H9 (cell line): ENCODE data around the gene HOGA1. TPM values are rescaled to one million over a fixed set of nuclear protein-coding genes. Genes with fewer than 3 reads are reported as not detected.

Experiments
- DNase-seq: peaks from one replicate; pipeline ENCODE4 v3.0.0-alpha.2; 2017
- H2AFZ ChIP-seq: one replicate; pipeline ENCODE4 v1.6.1; 2013; ENCODE audit warnings: mild to moderate bottlenecking, low read length, control low read depth, moderate library complexity
- H2AK5ac ChIP-seq: 2 replicates; pipeline ENCODE4 v1.6.1; 2013; ENCODE audit warnings: low read length, control low read depth, mixed read lengths; ENCODE audit not compliant: insufficient read length
- H2BK120ac ChIP-seq: one replicate; pipeline ENCODE4 v1.6.1; 2013; ENCODE audit warnings: low read depth, mild to moderate bottlenecking, low read length, control low read depth, inconsistent platforms; ENCODE audit not compliant: poor library complexity, severe bottlenecking
- H2BK12ac ChIP-seq: 2 replicates; pipeline ENCODE4 v1.6.1; 2013; ENCODE audit warnings: low read length, control low read depth, mixed read lengths, low read depth; ENCODE audit not compliant: insufficient read length
- H2BK15ac ChIP-seq: 2 replicates; pipeline ENCODE4 v1.6.1; 2013; ENCODE audit warnings: low read depth, low read length, control low read depth
- H2BK20ac ChIP-seq: one replicate; pipeline ENCODE4 v1.6.1; 2013; ENCODE audit warnings: low read depth, mild to moderate bottlenecking, low read length, control low read depth, inconsistent platforms; ENCODE audit not compliant: poor library complexity, severe bottlenecking
- H2BK5ac ChIP-seq: 2 replicates; pipeline ENCODE4 v1.6.1; 2013; ENCODE audit warnings: low read length, control low read depth, mixed read lengths; ENCODE audit not compliant: insufficient read length
- H3K14ac ChIP-seq: 2 replicates; pipeline ENCODE4 v1.6.1; 2013; ENCODE audit warnings: low read length, control low read depth; ENCODE audit not compliant: insufficient read depth
- H3K18ac ChIP-seq: 2 replicates; pipeline ENCODE4 v1.6.1; 2013; ENCODE audit warnings: low read depth, mild to moderate bottlenecking, mixed read lengths, low read length, control low read depth; ENCODE audit not compliant: insufficient read length
- H3K23ac ChIP-seq: 2 replicates; pipeline ENCODE4 v1.6.1; 2013; ENCODE audit warnings: low read length, control low read depth, mixed read lengths, low read depth; ENCODE audit not compliant: insufficient read length
- H3K23me2 ChIP-seq: 2 replicates; pipeline ENCODE4 v1.6.1; 2013; ENCODE audit warnings: low read depth, mild to moderate bottlenecking, mixed read lengths, low read length, control low read depth; ENCODE audit not compliant: insufficient read length, poor library complexity, severe bottlenecking
- H3K27ac ChIP-seq: 2 replicates; pipeline ENCODE4 v1.5.1; 2013; ENCODE audit warnings: low read length, control low read depth, mixed read lengths, low read depth; ENCODE audit not compliant: insufficient read length
- H3K27me3 ChIP-seq: 2 replicates; pipeline ENCODE4 v1.6.1; 2013; ENCODE audit warnings: low read length, control low read depth, inconsistent platforms; ENCODE audit not compliant: insufficient read depth
- H3K4ac ChIP-seq: 2 replicates; pipeline ENCODE4 v1.6.1; 2013; ENCODE audit warnings: low read depth, mild to moderate bottlenecking, control low read depth, inconsistent platforms, low read length, moderate library complexity
- H3K4me1 ChIP-seq: 2 replicates; pipeline ENCODE4 v1.6.1; 2013; ENCODE audit warnings: low read length, control low read depth, inconsistent platforms; ENCODE audit not compliant: insufficient read depth
- H3K4me2 ChIP-seq: 2 replicates; pipeline ENCODE4 v1.6.1; 2013; ENCODE audit warnings: low read length, control low read depth, mixed read lengths; ENCODE audit not compliant: insufficient read length, insufficient read depth
- H3K56ac ChIP-seq: 2 replicates; pipeline ENCODE4 v1.6.1; 2013; ENCODE audit warnings: low read depth, mild to moderate bottlenecking, mixed read lengths, low read length, control low read depth; ENCODE audit not compliant: insufficient read length
- H3K79me1 ChIP-seq: 2 replicates; pipeline ENCODE4 v1.6.1; 2013; ENCODE audit warnings: low read depth, mild to moderate bottlenecking, moderate library complexity, low read length, control low read depth, inconsistent platforms; ENCODE audit not compliant: insufficient read depth, poor library complexity, severe bottlenecking
- H3K79me2 ChIP-seq: 2 replicates; pipeline ENCODE4 v1.6.1; 2013; ENCODE audit warnings: low read length, control low read depth, inconsistent platforms; ENCODE audit not compliant: insufficient read depth
- H3K9ac ChIP-seq: 2 replicates; pipeline ENCODE4 v1.6.1; 2013; ENCODE audit warnings: low read length, control low read depth, mixed read lengths; ENCODE audit not compliant: insufficient read length; ENCODE audit errors: extremely low read depth
- H3K9me3 ChIP-seq: one replicate; pipeline ENCODE4 v1.6.1; 2013; ENCODE audit warnings: low read depth, low read length, inconsistent platforms; ENCODE audit not compliant: control insufficient read depth
- H3T11ph ChIP-seq: one replicate; pipeline ENCODE4 v1.6.1; 2013; ENCODE audit warnings: mild to moderate bottlenecking, low read length, control low read depth, inconsistent platforms
- H4K20me1 ChIP-seq: one replicate; pipeline ENCODE4 v1.6.1; 2013; ENCODE audit not compliant: control insufficient read depth, insufficient read length, insufficient read depth
- H4K5ac ChIP-seq: 2 replicates; pipeline ENCODE4 v1.6.1; 2013; ENCODE audit warnings: low read depth, mild to moderate bottlenecking, mixed read lengths, low read length, control low read depth; ENCODE audit not compliant: insufficient read length
- H4K8ac ChIP-seq: replicated peaks from 2 replicates; pipeline ENCODE4 v1.6.1; 2013; ENCODE audit warnings: low read length, control low read depth, mixed read lengths, low read depth; ENCODE audit not compliant: insufficient read length
- H4K91ac ChIP-seq: 2 replicates; pipeline ENCODE4 v1.6.1; 2013; ENCODE audit warnings: low read depth, mild to moderate bottlenecking, moderate library complexity, mixed read lengths, low read length, control low read depth; ENCODE audit not compliant: insufficient read length
- H3K27ac Mint-ChIP-seq, 3 experiments: 2 replicates in 2 of 3; 3 replicates in 1 of 3; pipeline ENCODE4 v1.8.0; 2020 to 2021; ENCODE audit warnings: mixed read lengths in 3 of 3, mild to moderate bottlenecking in 1 of 3, moderate library complexity in 1 of 3
- H3K27me3 Mint-ChIP-seq: 2 replicates; pipeline ENCODE4 v1.8.0; 2021; ENCODE audit warnings: low read depth, mild to moderate bottlenecking, moderate library complexity, mixed read lengths
- H3K36me3 Mint-ChIP-seq, 3 experiments: 2 replicates in 2 of 3; 3 replicates in 1 of 3; pipeline ENCODE4 v1.8.0; 2020 to 2021; ENCODE audit warnings: low read depth in 3 of 3, mixed read lengths in 3 of 3; ENCODE audit not compliant: insufficient read depth in 1 of 3
- H3K4me1 Mint-ChIP-seq, 2 experiments: 2 replicates each; pipeline ENCODE4 v1.8.0; 2020; ENCODE audit warnings: mixed read lengths in 2 of 2
- H3K4me3 Mint-ChIP-seq, 2 experiments: 2 replicates in 1 of 2; 3 replicates in 1 of 2; pipeline ENCODE4 v1.8.0; 2020 to 2021; ENCODE audit warnings: mild to moderate bottlenecking in 2 of 2, mixed read lengths in 2 of 2, moderate library complexity in 1 of 2
- H3K9me3 Mint-ChIP-seq, 2 experiments: 2 replicates in 1 of 2; 3 replicates in 1 of 2; pipeline ENCODE4 v1.8.0; 2020; ENCODE audit warnings: mild to moderate bottlenecking in 2 of 2, mixed read lengths in 2 of 2, moderate library complexity in 1 of 2
- WGBS: extraction: QIAGEN DNeasy Blood & Tissue Kit; methylation state at CpG from one replicate; pipeline ENCODE4 v1.1.7; 2013; ENCODE audit warnings: missing lambda C conversion rate, low lambda C conversion rate, mixed read lengths; ENCODE audit not compliant: insufficient read length; ENCODE audit errors: extremely low coverage; 5-methylcytosine and 5-hydroxymethylcytosine counted together
- total RNA-seq: library from RNA; stranded (reverse); gene quantifications from 2 replicates; pipeline ENCODE4 v1.2.1, GENCODE V29; 2021
- TF ChIP-seq, protein P1 (sequence below): fragments of 200-600 bp; sonication (generic); conservative IDR thresholded peaks from 3 replicates; pipeline ENCODE4 v1.8.0; 2021; ENCODE audit warnings: antibody characterized with exemption, mild to moderate bottlenecking

Gene HOGA1
- total RNA-seq, 1 experiment from 2014 or later, result 0.79 TPM

GRCh38 chr10:97546456-97547270 lies 37.5 kb upstream of the HOGA1 start:
- Histone ChIP-seq H4K20me1 (no peaks in the 10 kb centered on the region), H2AFZ (no peak overlapping the region), H3K4me2 (no peak overlapping the region), H3K23me2 (no peaks in the 10 kb centered on the region), H2BK5ac (no peak overlapping the region), H3K79me2 (no peaks in the 10 kb centered on the region; the same call in 1 of the 2 replicates), H4K5ac (no peak overlapping the region), H3K56ac (no peak overlapping the region), H2BK20ac (no peak overlapping the region), H3K23ac (no peak overlapping the region), H4K8ac (no peak overlapping the region), H3K4me1 (peaks cover 5% of the 10 kb centered on the region; the same call in 1 of the 2 replicates), H2BK120ac (no peak overlapping the region), H2BK12ac (no peak overlapping the region), H3K27me3 (no peaks in the 10 kb centered on the region), H3K18ac (no peak overlapping the region), H2BK15ac (no peak overlapping the region), H4K91ac (no peak overlapping the region), H3T11ph (no peak overlapping the region), H3K27ac (no peak overlapping the region), H3K79me1 (no peaks in the 10 kb centered on the region), H3K9me3 (no peaks in the 10 kb centered on the region), H2AK5ac (no peak overlapping the region), H3K14ac (no peak overlapping the region; the same call in 1 of the 2 replicates), H3K4ac (no peak overlapping the region), H3K9ac (no peak overlapping the region)
- H3K4me3 Mint-ChIP-seq, result no peak overlapping the region
- H3K4me1 Mint-ChIP-seq, result peaks cover 43 to 55% of the 10 kb centered on the region in 2 experiments
- H3K27me3 Mint-ChIP-seq, result no peaks in the 10 kb centered on the region
- peak overlapping the region in 1 of 3 experiments; percentile 59; a peak in 3 of 7 replicates for H3K27ac Mint-ChIP-seq
- WGBS, result no CpG with 5 or more reads among the region's 18 CpGs
- TF ChIP-seq, protein P1, sequence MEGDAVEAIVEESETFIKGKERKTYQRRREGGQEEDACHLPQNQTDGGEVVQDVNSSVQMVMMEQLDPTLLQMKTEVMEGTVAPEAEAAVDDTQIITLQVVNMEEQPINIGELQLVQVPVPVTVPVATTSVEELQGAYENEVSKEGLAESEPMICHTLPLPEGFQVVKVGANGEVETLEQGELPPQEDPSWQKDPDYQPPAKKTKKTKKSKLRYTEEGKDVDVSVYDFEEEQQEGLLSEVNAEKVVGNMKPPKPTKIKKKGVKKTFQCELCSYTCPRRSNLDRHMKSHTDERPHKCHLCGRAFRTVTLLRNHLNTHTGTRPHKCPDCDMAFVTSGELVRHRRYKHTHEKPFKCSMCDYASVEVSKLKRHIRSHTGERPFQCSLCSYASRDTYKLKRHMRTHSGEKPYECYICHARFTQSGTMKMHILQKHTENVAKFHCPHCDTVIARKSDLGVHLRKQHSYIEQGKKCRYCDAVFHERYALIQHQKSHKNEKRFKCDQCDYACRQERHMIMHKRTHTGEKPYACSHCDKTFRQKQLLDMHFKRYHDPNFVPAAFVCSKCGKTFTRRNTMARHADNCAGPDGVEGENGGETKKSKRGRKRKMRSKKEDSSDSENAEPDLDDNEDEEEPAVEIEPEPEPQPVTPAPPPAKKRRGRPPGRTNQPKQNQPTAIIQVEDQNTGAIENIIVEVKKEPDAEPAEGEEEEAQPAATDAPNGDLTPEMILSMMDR, result no peak
- no peak for DNase-seq
- no peaks in the 10 kb centered on the region; a peak in 1 of 7 replicates for H3K36me3 Mint-ChIP-seq
- H3K9me3 Mint-ChIP-seq, result no peaks in the 10 kb centered on the region
